T-helper 2 cell treated with Interferon-gamma antibody and Interleukin-4, amounts not matched to agents 5 μg/mL and 100 μg/mL, for 36 hours (primary cell): ENCODE results near the gene ENOX2.

Experiments
- DNase-seq: peaks from one replicate; pipeline ENCODE4 v3.0.0; 2021; ENCODE audit warnings: low spot score
- H3K27ac Mint-ChIP-seq: one replicate; pipeline ENCODE4 v1.8.0; 2021; ENCODE audit warnings: mild to moderate bottlenecking, mixed read lengths
- H3K27me3 Mint-ChIP-seq: one replicate; pipeline ENCODE4 v1.8.0; 2021; ENCODE audit warnings: low read depth, mixed read lengths
- H3K36me3 Mint-ChIP-seq: one replicate; pipeline ENCODE4 v1.8.0; 2021; ENCODE audit warnings: low read depth, mixed read lengths
- H3K4me1 Mint-ChIP-seq: one replicate; pipeline ENCODE4 v1.8.0; 2021; ENCODE audit warnings: low read depth, mixed read lengths
- H3K4me3 Mint-ChIP-seq: one replicate; pipeline ENCODE4 v1.8.0; 2022; ENCODE audit warnings: mild to moderate bottlenecking, moderate library complexity, mixed read lengths
- H3K9me3 Mint-ChIP-seq: one replicate; pipeline ENCODE4 v1.8.0; 2021; ENCODE audit warnings: mixed read lengths

Gene ENOX2

DNA sequence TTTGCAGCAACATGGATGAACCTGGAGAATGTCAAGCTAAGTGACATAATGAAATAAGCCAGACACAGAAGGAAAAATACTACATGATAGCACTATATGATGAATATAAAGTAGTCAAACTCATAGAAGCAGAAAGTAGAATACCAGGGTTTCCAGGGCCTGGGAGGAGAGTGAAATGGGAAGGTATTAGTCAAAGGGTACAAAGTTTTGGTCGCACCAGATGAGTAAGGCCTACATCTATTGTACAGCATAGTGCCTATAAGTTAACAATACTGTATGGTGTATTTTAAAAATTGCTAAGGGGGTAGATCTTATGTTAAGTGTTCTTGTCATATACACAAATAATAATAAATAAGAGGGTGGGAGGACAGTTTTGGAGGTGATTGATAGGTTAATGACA, 41.5 kb downstream of the ENOX2 start:
- Mint-ChIP-seq H3K36me3 (no peaks in the 10 kb centered on the region), H3K4me3 (no peak overlapping the region), H3K27ac (no peak overlapping the region), H3K27me3 (no peaks in the 10 kb centered on the region), H3K9me3 (no peaks in the 10 kb centered on the region), H3K4me1 (peaks cover 7% of the 10 kb centered on the region)
- no peak for DNase-seq

DNA sequence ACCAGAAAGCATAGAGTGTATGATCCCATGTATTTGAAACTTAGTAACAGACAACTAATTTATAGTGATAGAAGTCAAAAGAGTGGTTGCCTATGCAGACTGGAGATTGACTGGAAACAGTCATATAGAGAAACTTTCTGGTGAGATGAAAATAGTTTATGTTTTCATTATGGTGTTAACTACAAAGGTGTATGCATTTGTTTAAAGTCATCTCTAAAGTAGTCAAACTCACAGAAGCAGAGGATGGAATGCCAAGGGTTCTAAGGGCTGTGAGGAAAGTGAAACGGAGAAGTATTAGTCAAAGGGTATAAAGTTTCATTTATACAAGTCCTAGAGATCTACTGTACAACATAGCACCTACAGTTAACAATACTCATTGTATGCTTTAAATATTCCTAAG, 45.8 kb downstream of the ENOX2 start:
- Mint-ChIP-seq H3K9me3 (peaks cover 4% of the 10 kb centered on the region), H3K4me3 (no peak overlapping the region), H3K27ac (no peak overlapping the region), H3K27me3 (no peaks in the 10 kb centered on the region), H3K36me3 (peaks cover 2% of the 10 kb centered on the region), H3K4me1 (peaks cover 7% of the 10 kb centered on the region)
- DNase-seq: no peak

DNA sequence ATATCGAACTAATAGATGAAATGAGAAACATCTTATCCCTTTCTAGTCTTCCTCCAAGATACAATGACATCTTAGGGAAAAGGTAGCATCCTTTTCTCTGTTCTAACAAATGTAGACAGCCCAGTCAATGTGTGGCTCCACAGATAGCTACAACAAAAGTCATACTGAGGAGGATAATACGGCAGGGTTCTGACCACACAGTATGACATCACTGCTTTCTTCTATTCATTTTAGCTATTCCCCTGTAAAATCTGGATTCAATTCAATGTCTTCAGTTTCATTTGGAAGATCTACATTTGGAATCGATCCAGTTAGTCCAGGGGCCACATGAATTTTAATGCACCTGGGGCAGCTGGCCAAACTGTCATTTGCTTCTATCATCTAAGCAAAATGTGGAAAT, 51.4 kb downstream of the ENOX2 start:
- H3K4me1 Mint-ChIP-seq: peaks cover 6% of the 10 kb centered on the region
- H3K36me3 Mint-ChIP-seq: peaks cover 2% of the 10 kb centered on the region
- H3K27ac Mint-ChIP-seq: no peak overlapping the region
- DNase-seq: no peak
- no peaks in the 10 kb centered on the region for H3K27me3 Mint-ChIP-seq
- no peak overlapping the region for H3K4me3 Mint-ChIP-seq
- peaks cover 4% of the 10 kb centered on the region for H3K9me3 Mint-ChIP-seq

DNA sequence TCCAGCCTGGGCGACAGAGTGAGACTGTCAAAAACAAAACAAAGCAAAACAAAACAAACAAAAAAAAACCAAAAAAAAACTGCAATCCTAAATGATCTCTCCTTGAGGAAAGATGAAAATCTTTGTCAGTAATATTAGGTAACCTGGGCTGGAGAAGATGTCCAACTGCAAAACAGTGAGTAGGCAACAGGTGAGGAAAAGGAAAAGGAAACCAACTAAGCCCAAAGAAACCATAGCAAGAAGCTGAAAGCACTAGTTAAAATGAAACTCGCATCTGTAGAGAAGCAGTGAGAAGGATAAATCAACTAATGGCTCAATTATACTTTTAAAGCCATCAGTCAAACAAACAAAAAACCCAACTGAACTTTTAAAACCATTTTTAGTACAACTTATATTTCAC, 54.2 kb downstream of the ENOX2 start:
- no peaks in the 10 kb centered on the region for H3K36me3 Mint-ChIP-seq
- H3K27me3 Mint-ChIP-seq: no peaks in the 10 kb centered on the region
- H3K4me1 Mint-ChIP-seq: peaks cover 6% of the 10 kb centered on the region
- H3K4me3 Mint-ChIP-seq: peak overlapping the region; percentile 8
- DNase-seq: no peak
- no peaks in the 10 kb centered on the region for H3K9me3 Mint-ChIP-seq
- H3K27ac Mint-ChIP-seq: no peak overlapping the region

DNA sequence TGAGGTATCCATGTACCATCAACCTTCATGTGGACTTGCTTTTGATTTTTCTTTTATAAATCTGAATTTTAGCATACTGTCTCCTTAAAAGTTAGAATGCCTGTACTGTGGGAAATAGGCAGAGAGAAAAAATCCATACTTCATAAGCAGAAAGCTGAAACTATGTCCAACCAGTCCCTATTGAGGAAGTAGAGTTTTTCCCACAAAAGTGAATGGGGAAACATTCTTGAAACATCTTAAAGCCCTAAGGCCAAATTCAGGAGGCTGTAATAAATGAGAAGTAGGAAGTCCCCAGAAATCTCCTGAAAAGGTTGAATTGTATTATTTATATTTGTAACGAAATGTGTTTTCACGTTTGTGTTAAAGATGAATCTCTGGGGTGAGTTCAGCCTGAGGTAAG, 56.3 kb downstream of the ENOX2 start:
- Mint-ChIP-seq H3K4me3 (no peak overlapping the region), H3K4me1 (peaks cover 6% of the 10 kb centered on the region), H3K27me3 (no peaks in the 10 kb centered on the region), H3K27ac (no peak overlapping the region), H3K9me3 (no peaks in the 10 kb centered on the region), H3K36me3 (no peaks in the 10 kb centered on the region)
- no peak for DNase-seq

DNA sequence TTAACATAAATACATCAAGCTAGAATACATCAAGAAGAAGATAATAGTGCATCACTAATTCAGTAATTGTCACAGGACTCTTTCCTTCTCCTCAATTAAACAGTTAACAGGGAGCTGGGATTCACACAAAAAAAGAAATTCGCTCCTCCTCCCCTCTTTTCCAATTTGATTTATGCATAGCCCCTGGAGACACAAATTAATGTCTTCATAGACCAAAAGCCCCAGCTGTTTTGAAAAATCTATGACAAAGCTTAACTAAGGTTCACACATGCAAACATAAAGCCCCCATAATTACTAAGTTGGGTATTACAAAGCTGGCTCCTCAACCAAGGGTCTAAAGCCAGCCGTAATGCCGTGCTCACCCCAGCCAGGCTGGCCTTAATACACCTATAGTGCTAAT, 61.2 kb downstream of the ENOX2 start:
- Mint-ChIP-seq H3K36me3 (no peaks in the 10 kb centered on the region), H3K9me3 (no peaks in the 10 kb centered on the region), H3K4me1 (no peaks in the 10 kb centered on the region), H3K4me3 (no peak overlapping the region), H3K27me3 (no peaks in the 10 kb centered on the region), H3K27ac (no peak overlapping the region)
- no peak for DNase-seq

DNA sequence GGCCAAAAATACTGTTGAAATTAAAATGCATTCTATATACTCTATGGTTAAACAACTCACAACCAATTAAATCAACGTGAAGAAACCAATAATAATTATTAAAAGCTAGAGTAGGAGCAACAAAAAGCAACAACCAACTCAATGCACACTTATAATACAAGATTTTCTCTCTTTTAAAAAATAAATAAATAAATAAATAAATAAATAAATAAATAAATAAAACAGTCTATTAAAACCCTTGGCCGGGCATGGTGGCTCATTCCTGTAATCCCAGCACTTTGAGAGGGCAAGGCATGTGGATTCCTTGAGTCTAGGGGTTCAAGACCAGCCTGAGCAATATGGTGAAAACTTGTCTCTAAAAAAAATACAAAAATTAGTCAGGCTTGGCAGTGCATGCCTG, 62.7 kb downstream of the ENOX2 start:
- Mint-ChIP-seq H3K9me3 (no peaks in the 10 kb centered on the region), H3K27me3 (no peaks in the 10 kb centered on the region)

DNA sequence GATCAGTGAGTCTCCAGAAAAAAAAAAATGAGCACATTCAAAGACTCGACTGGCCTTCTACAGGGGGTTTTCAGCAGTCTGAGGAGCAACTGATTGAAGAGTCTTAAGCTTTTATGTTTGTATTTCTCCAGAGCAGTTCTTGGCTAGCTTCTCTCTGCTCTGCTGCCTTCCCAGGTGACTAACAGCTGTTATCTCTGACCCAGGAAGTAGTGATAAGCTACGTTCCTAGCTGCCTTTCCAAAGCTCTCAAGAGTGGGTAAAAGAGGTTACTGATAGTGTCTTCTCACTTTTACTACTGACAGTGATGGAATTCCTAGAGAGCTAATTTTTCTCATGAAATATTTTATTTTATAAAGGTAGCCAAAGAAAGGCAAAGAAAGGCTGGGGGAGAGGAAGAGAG, 66.6 kb downstream of the ENOX2 start:
- Mint-ChIP-seq H3K27ac (no peak overlapping the region), H3K27me3 (no peaks in the 10 kb centered on the region), H3K4me3 (no peak overlapping the region), H3K36me3 (no peaks in the 10 kb centered on the region), H3K4me1 (no peaks in the 10 kb centered on the region), H3K9me3 (no peaks in the 10 kb centered on the region)
- DNase-seq: no peak

More for the DNA sequence above, 62.7 kb downstream of the ENOX2 start:
- Mint-ChIP-seq H3K4me3 (no peak overlapping the region), H3K36me3 (no peaks in the 10 kb centered on the region), H3K27ac (no peak overlapping the region), H3K4me1 (no peaks in the 10 kb centered on the region)
- DNase-seq: no peak

DNA sequence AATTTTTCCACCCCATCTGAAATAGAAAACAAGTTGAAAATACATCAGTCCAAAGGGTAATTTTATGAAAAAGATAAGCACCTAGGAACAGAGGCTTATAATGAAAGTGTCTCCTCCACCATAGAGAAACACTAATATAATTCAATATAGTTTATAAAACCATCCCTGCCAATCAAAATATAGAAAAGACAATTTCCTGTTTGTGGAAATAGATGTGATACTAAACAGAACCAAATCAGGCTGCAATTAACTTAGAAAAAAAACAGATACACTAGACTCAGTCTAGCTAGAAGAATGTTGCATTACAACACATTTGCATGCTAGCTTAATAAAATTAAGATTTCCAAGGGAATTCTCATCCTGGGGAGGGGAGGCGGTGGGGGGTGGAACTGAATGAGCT, 68.2 kb downstream of the ENOX2 start:
- no peak overlapping the region for H3K4me3 Mint-ChIP-seq
- H3K9me3 Mint-ChIP-seq: no peaks in the 10 kb centered on the region
- DNase-seq: no peak
- no peaks in the 10 kb centered on the region for H3K4me1 Mint-ChIP-seq
- H3K36me3 Mint-ChIP-seq: no peaks in the 10 kb centered on the region
- H3K27me3 Mint-ChIP-seq: no peaks in the 10 kb centered on the region
- H3K27ac Mint-ChIP-seq: no peak overlapping the region

DNA sequence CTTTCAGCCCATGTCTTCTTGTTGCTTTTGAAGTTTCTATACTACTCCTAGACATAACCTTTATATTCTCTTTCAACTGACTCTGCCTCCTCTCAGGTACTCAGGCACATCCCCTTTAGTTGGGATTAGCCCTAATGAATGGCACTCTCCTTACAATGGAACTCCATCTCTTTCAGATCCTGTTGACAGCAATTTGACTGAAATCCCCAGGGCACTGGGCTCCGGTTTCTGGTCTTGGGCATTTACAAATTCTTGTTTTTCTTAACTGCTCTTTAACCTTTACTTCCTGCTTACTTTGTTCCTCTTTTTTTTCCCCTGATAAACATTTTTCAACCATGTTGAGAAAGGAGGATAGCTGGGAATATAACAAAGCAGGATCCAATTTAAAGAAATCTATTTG, 68.9 kb downstream of the ENOX2 start:
- Mint-ChIP-seq H3K27me3 (no peaks in the 10 kb centered on the region), H3K4me1 (no peaks in the 10 kb centered on the region), H3K4me3 (no peak overlapping the region), H3K9me3 (no peaks in the 10 kb centered on the region), H3K27ac (no peak overlapping the region), H3K36me3 (no peaks in the 10 kb centered on the region)
- DNase-seq: no peak

DNA sequence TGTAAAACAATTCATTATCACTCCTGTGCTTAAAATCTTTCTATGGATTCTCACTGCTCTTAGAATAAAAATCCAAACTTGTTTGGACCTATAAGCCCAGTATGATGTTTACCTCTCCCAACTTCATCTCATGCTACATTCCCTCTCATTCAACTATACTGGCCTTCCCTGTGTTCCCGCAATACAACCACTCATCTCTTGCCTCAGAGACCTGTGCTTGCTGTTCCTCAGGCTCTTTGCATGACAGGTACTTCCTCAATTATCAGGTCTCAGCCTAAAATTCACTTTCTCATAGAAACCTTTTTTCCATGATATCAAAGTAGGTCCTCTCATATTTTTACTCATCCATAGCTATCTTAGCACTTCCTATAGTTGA, 71.7 kb downstream of the ENOX2 start:
- no peak overlapping the region for H3K4me3 Mint-ChIP-seq

DNA sequence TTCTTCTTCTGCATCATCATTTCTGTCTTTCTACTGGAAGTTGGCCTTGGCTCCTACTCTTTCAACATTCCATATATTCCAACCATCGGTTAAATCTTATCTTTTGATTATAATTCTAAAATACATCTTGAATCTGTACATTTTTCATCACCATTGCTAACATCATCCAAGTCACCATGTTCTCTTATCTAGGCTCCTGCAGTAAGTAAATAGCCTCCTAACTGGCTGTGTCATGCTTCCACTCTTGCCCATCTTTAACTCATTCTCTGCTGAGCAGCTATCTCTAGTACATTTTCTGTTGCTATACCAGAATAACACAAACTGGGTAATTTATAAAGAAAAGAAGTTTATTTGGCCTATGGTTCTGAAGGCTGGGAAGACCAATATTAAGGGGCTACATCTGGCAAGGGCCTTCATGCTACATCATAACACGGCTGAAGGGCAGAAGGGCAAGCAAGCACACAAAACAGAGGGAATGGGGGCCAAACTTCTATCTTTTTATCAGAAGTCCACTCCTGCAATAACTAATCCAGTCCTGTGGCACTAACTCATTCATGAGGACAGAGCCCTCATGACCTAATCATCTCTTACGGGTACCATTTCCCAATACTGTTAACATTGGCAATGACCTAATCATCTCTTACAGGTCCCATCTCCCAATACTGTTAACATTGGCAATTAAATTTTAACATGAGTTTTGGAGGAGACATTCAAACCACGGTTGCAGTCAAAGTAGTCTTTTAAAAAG, 72.2 kb downstream of the ENOX2 start:
- no peak for DNase-seq
- H3K9me3 Mint-ChIP-seq: no peaks in the 10 kb centered on the region
- H3K4me3 Mint-ChIP-seq: no peak overlapping the region
- H3K27me3 Mint-ChIP-seq: no peaks in the 10 kb centered on the region
- H3K4me1 Mint-ChIP-seq: no peaks in the 10 kb centered on the region
- H3K36me3 Mint-ChIP-seq: no peaks in the 10 kb centered on the region
- no peak overlapping the region for H3K27ac Mint-ChIP-seq

More for the DNA sequence above, 71.7 kb downstream of the ENOX2 start:
- H3K27ac Mint-ChIP-seq: no peak overlapping the region
- no peaks in the 10 kb centered on the region for H3K27me3 Mint-ChIP-seq
- H3K36me3 Mint-ChIP-seq: no peaks in the 10 kb centered on the region
- DNase-seq: no peak
- no peaks in the 10 kb centered on the region for H3K9me3 Mint-ChIP-seq
- no peaks in the 10 kb centered on the region for H3K4me1 Mint-ChIP-seq

DNA sequence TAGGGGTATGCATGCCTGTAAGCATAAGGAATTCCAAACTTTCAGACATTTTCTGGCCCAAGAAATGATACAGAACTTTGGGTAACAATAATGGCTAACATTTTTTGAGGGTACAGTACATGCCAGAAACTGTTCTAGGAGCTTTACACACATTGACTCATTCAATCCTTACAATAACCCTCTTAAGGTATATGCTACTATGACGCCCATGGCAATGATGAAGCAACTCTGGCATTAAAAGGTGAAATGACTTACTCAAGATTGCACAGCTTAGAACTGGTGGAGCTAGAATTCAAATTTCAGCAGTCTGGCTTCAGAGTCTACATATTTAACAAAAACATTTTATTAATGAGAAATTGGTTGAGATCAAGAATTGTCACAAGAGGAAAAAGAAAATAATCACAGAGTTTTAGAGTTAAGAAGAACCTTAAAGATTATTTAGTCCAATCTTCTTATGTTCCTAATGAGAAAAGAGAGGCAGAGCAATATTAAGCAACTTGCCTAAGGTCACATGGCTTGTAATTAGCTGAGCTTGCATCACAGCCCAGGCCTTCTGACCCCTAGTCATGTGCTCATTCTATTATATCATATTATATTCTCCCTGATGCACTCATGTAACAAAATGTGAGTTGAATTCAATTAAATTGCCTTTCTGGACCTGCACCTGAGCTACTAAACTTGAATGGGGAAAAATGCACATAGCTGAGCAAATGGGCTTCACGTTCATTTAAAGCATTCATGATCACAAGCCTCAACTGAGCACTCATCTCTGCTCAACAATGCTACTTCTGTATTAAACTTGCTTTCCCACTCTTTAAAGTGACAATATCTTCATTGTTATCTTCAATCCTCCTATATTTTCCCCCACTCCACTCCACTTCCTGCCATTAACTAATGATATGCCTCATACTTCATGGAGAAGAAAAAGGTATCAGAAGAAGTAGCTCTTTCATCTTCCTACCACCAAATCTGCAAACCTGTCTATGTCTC, 73.2 kb downstream of the ENOX2 start:
- Mint-ChIP-seq H3K9me3 (no peaks in the 10 kb centered on the region), H3K36me3 (no peaks in the 10 kb centered on the region), H3K4me1 (no peaks in the 10 kb centered on the region), H3K27me3 (no peaks in the 10 kb centered on the region), H3K4me3 (no peak overlapping the region), H3K27ac (no peak overlapping the region)
- no peak for DNase-seq

DNA sequence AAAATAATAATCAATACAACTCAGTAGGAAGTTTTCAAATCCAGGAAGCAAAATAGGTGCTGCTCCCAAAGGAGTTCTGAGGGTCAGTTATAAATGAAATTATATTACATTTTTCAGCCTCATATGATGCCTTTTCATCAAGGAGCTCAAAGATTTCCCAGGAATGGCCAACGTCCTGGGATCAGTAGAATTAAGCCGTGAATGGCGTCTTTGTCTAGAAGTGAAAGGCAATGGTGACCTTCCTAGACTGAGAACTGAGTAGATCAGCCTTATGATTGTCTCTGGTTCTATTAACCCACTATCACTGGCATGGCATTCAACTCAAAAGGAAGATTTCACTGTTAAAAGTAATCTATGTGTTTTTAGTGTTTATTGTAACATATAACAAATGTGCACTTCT, 74.4 kb downstream of the ENOX2 start:
- Mint-ChIP-seq H3K36me3 (no peaks in the 10 kb centered on the region), H3K9me3 (no peaks in the 10 kb centered on the region), H3K4me1 (no peaks in the 10 kb centered on the region), H3K27me3 (no peaks in the 10 kb centered on the region), H3K4me3 (no peak overlapping the region), H3K27ac (no peak overlapping the region)
- no peak for DNase-seq
